IPS-20b (cell line): ENCODE data around the gene TSPAN10.

Source experiments
- H3K27ac ChIP-seq: one replicate; pipeline ENCODE4 v1.5.1; 2013; ENCODE audit warnings: low read length
- H3K27me3 ChIP-seq: 2 replicates; pipeline ENCODE4 v1.6.1; 2013; ENCODE audit warnings: mild to moderate bottlenecking, low read length, inconsistent platforms; ENCODE audit not compliant: insufficient read depth
- H3K36me3 ChIP-seq: 2 replicates; pipeline ENCODE4 v1.6.1; 2013; ENCODE audit warnings: low read depth, mild to moderate bottlenecking, inconsistent platforms, low read length, moderate library complexity; ENCODE audit not compliant: insufficient read depth
- H3K4me1 ChIP-seq: 2 replicates; pipeline ENCODE4 v1.6.1; 2013; ENCODE audit warnings: mild to moderate bottlenecking, control low read depth, inconsistent platforms, low read length, moderate library complexity; ENCODE audit not compliant: insufficient read depth
- H3K4me3 ChIP-seq: 2 replicates; pipeline ENCODE4 v1.5.1; 2013; ENCODE audit warnings: mild to moderate bottlenecking, low read length, inconsistent platforms
- H3K9ac ChIP-seq: 2 replicates; pipeline ENCODE4 v1.6.1; 2013; ENCODE audit warnings: low read depth, mild to moderate bottlenecking, inconsistent platforms, low read length, moderate library complexity
- H3K9me3 ChIP-seq: 2 replicates; pipeline ENCODE4 v1.6.1; 2013; ENCODE audit warnings: mild to moderate bottlenecking, low read depth, low read length, inconsistent platforms; ENCODE audit not compliant: insufficient read depth

Gene TSPAN10

DNA sequence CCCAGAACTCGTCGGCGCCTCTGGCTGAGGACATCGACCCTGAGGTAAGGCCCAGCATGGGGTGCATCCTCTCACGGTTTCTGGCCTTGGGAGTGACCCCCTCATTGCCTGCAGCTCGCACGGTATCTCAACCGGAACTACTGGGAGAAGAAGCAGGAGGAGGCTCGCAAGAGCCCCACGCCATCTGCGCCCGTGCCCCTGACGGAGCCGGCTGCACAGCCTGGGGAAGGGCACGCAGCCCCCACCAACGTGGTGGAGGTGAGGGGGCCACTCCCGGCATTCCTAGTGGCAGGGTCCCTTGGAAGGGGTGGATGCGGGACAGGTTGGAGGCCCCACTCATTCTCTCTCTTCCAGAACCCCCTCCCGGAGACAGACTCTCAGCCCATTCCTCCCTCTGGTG is 57.8 kb downstream of the TSPAN10 start:
- Histone ChIP-seq H3K27ac (no peak overlapping the region), H3K36me3 (peaks cover 85% of the 10 kb centered on the region), H3K4me3 (no peak overlapping the region), H3K9ac (no peak overlapping the region), H3K4me1 (no peaks in the 10 kb centered on the region), H3K9me3 (no peaks in the 10 kb centered on the region), H3K27me3 (no peaks in the 10 kb centered on the region)

DNA sequence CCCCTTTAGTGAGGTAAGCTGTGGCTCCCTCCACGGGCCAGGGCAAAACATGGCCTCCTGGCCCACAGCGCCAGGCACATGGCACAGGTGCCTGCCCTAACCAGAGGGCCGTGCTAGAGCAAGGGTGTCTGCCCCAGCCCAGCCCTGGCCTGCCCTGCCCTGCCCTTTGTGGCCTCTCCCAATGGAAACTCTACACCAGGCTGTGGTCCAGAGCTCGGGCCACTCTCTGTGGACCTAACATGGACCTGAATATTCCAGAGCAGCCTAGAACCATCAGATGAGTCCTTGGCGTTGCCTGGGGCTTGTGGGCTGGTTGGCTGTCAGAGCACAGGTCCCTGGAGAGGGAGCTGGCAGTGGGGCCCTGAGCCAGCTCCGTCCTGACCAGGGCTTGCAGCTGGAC is 58.2 kb downstream of the TSPAN10 start:
- no peaks in the 10 kb centered on the region for H3K27me3 ChIP-seq
- H3K27ac ChIP-seq = no peak overlapping the region
- peaks cover 81% of the 10 kb centered on the region for H3K36me3 ChIP-seq
- H3K4me3 ChIP-seq = no peak overlapping the region
- H3K9me3 ChIP-seq = no peaks in the 10 kb centered on the region
- H3K9ac ChIP-seq = no peak overlapping the region
- no peaks in the 10 kb centered on the region for H3K4me1 ChIP-seq

DNA sequence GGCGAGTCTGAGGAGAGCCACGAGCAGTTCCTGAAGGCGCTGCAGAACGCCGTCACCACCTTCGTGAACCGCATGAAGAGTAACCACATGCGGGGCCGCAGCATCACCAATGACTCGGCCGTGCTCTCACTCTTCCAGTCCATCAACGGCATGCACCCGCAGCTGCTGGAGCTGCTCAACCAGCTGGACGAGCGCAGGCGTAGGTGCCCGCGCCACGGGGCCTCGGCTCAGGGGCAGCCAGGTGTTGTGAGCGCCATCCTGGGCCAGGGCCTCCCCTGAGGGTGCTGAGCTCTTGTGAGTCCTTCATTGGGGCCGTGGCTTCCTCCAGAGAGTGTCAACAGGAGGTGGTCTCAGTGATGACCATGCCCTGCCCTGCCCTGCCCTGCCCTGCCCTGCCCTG is 58.8 kb downstream of the TSPAN10 start:
- Histone ChIP-seq H3K27ac (no peak overlapping the region), H3K4me3 (no peak overlapping the region), H3K36me3 (peaks cover 79% of the 10 kb centered on the region), H3K27me3 (no peaks in the 10 kb centered on the region), H3K9ac (no peak overlapping the region), H3K9me3 (no peaks in the 10 kb centered on the region), H3K4me1 (no peaks in the 10 kb centered on the region)

DNA sequence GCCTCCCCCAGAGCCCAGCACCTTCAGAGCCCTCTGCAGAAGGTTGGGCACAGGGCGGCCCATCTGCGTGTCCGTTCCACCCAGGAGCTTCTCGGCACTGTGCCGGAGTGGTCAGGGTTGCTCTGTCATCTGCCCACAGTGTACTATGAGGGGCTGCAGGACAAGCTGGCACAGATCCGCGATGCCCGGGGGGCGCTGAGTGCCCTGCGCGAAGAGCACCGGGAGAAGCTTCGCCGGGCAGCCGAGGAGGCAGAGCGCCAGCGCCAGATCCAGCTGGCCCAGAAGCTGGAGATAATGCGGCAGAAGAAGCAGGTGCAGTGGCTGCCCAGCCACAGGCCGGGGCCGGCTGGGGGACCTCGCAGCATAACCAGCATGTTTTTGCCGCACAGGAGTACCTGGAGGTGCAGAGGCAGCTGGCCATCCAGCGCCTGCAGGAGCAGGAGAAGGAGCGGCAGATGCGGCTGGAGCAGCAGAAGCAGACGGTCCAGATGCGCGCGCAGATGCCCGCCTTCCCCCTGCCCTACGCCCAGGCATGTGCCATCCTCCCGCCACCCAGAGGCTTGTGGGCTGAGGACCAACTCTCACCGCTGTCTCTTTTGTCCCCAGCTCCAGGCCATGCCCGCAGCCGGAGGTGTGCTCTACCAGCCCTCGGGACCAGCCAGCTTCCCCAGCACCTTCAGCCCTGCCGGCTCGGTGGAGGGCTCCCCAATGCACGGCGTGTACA is 59.4 kb downstream of the TSPAN10 start:
- Histone ChIP-seq H3K27ac (no peak overlapping the region), H3K27me3 (no peaks in the 10 kb centered on the region), H3K9me3 (no peaks in the 10 kb centered on the region), H3K36me3 (peaks cover 79% of the 10 kb centered on the region), H3K9ac (no peak overlapping the region), H3K4me3 (no peak overlapping the region), H3K4me1 (no peaks in the 10 kb centered on the region; the same call in 1 of the 2 replicates)

DNA sequence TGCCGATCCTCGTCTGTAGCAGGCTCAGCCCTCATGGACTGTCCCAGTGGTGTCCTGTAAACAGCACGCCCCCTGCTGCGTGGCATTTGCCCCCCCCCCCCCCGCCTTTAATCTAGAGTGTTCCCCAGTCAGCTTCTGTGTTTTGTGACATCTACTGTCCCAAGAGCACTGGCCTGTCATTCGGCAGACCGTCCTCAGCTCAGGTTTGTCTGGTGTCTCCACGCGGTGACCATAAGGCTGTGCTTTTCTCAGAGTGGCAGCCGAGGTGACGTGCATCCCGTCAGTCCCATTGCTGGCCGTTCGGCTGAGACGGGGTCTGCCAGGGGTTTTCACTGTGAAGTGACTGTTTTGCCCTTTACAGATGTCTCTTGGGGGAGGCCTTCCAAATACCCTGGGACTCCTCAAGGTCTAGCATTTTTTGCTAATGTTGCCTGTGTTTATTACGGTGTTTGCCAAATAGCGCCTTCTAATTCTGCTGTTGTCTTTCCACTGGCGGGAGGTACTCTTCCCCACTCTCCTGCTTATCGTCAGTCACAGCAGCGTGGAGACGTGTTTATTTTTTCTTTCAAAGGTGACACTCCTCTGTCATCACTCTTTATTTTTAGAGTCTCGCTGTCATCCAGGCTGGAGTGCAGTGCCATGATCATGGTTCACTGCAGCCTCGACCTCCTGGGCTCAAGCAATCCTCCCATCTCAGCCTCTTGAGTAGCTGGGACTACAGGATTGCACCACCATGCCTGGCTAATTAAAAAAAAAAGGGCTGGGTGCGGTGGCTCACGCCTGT is 60.5 kb downstream of the TSPAN10 start:
- Histone ChIP-seq H3K27ac (no peak overlapping the region), H3K4me3 (no peak overlapping the region), H3K9ac (no peak overlapping the region), H3K9me3 (no peaks in the 10 kb centered on the region), H3K36me3 (peaks cover 74% of the 10 kb centered on the region), H3K4me1 (no peaks in the 10 kb centered on the region; the same call in 1 of the 2 replicates), H3K27me3 (no peaks in the 10 kb centered on the region)
